ENCODE results near the gene PCDHGA1. TPM values are rescaled to one million over a fixed set of nuclear protein-coding genes. Genes with fewer than 3 reads are reported as not detected.

The PCDHGA1 gene
- total RNA-seq, 4 donors from 2014 or later, result 1.7 TPM; not detected in 3

DNA sequence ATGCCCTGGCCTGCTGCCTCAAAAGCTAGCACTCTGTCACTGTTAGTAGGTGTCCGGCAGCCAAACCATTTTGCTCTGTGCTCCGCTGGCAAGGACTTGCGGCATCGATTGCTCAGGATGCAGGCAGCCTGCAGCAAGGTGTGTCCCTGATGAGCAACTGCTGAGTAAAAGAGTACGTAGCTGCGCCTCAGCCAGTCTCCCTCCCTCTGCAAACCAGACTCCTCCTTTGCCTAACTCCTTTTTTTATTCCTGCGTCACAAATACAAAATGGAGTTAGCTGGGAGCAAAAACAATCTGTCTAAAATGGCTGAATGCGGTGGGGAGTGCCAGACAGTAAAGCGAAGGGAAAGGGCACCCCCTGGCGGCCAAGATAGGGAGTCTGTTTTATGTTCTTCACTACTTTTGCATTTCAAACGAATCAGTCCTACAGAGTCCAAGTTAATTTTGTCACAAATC, 227.4 kb downstream of the PCDHGA1 start:
- Histone ChIP-seq H3K27me3 (no peaks in the 10 kb centered on the region), H3K4me3 (no peak overlapping the region), H3K9me3 (no peaks in the 10 kb centered on the region), H3K36me3 (peaks cover 0 to 38% (median 0%) of the 10 kb centered on the region in 3 donors), H3K27ac (peak overlapping the region in 3 of 4 donors; percentile 52 to 68 (median 60)), H3K4me1 (peaks cover 0 to 7% (median 0%) of the 10 kb centered on the region in 4 donors)
- DNase-seq, result peak; percentile 71 to 90 (median 78)
- TF ChIP-seq POLR2A (IDR thresholded peaks at IDR 0.05) (no peak), CTCF (IDR thresholded peaks at IDR 0.05) (peak; percentile 67 to 80 (median 71))

DNA sequence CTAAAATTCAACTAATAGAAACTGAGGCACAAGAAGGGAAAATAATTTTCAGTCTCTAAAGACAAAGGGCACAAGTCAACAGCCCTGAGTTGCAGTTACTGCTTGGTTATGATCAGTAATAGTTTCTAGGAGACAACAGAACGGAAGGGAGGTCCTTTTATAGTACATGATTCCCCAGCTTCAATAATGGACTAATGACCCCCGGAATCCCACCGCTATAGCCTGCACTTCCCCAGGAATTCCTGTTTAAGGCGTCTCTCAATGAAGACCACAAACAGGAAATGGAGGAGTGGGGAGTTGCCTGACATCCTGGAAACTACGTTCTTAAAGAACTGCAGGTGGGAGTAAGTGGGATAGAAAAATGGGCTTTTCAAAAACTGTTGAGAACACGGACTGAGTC, 227.8 kb downstream of the PCDHGA1 start:
- DNase-seq, result no peak
- TF ChIP-seq CTCF (IDR thresholded peaks at IDR 0.05) (no peak), POLR2A (IDR thresholded peaks at IDR 0.05) (no peak)
- H3K9me3 ChIP-seq, result no peaks in the 10 kb centered on the region
- peaks cover 0 to 7% (median 0%) of the 10 kb centered on the region in 4 donors for H3K4me1 ChIP-seq
- H3K36me3 ChIP-seq, result peaks cover 0 to 36% (median 0%) of the 10 kb centered on the region in 3 donors
- H3K4me3 ChIP-seq, result no peak overlapping the region
- H3K27ac ChIP-seq, result peak overlapping the region in 2 of 4 donors; percentile 60 to 68
- no peaks in the 10 kb centered on the region for H3K27me3 ChIP-seq

GRCh38 chr5:141559461-141559860, 229.1 kb downstream of the PCDHGA1 start:
- H3K9me3 ChIP-seq, result no peaks in the 10 kb centered on the region
- TF ChIP-seq POLR2A (IDR thresholded peaks at IDR 0.05), result no peak
- TF ChIP-seq CTCF (IDR thresholded peaks at IDR 0.05), result no peak
- no peak overlapping the region for H3K4me3 ChIP-seq
- H3K4me1 ChIP-seq, result peaks cover 0 to 9% (median 0%) of the 10 kb centered on the region in 4 donors
- peak overlapping the region in 1 of 4 donors; percentile 79 for H3K27ac ChIP-seq
- no peaks in the 10 kb centered on the region for H3K27me3 ChIP-seq
- no peak for DNase-seq
- peaks cover 0 to 37% (median 0%) of the 10 kb centered on the region in 3 donors for H3K36me3 ChIP-seq

GRCh38 chr5:141560151-141560550, 229.8 kb downstream of the PCDHGA1 start:
- DNase-seq, result no peak
- no peaks in the 10 kb centered on the region for H3K9me3 ChIP-seq
- H3K4me3 ChIP-seq, result no peak overlapping the region
- TF ChIP-seq POLR2A (IDR thresholded peaks at IDR 0.05), result no peak
- no peak for TF ChIP-seq CTCF (IDR thresholded peaks at IDR 0.05)
- H3K27me3 ChIP-seq, result no peaks in the 10 kb centered on the region
- peaks cover 0 to 12% (median 0%) of the 10 kb centered on the region in 4 donors for H3K4me1 ChIP-seq
- peaks cover 0 to 37% (median 0%) of the 10 kb centered on the region in 3 donors for H3K36me3 ChIP-seq
- peak overlapping the region in 3 of 4 donors; percentile 26 to 79 (median 69) for H3K27ac ChIP-seq

- no peaks in the 10 kb centered on the region for H3K9me3 ChIP-seq
- H3K27me3 ChIP-seq, result no peaks in the 10 kb centered on the region
- peak; percentile 8 to 84 (median 64) for TF ChIP-seq CTCF (IDR thresholded peaks at IDR 0.05)
- TF ChIP-seq POLR2A (IDR thresholded peaks at IDR 0.05), result no peak
- peaks cover 0 to 30% (median 0%) of the 10 kb centered on the region in 3 donors for H3K36me3 ChIP-seq
- peak in 2 of 3 donors; percentile 60 to 76 for DNase-seq
- H3K4me3 ChIP-seq, result no peak overlapping the region
- peaks cover 0 to 12% (median 0%) of the 10 kb centered on the region in 4 donors for H3K4me1 ChIP-seq
- peak overlapping the region in 3 of 4 donors; percentile 26 to 79 (median 69) for H3K27ac ChIP-seq
These were observed 230.6 kb downstream of the PCDHGA1 start for GRCh38 chr5:141560725-141561483.

Other genes starting within 250 kb of the PCDHGA1 start
- gene PCDHB2, start 235.9 kb upstream of the PCDHGA1 start, total RNA-seq, result 1 to 10 TPM in 1 of 4 donors, under 1 TPM in 3; 0.35 to 1.3 (median 0.65) TPM
- 1 to 10 TPM in 2 of 4 donors, under 1 TPM in 1, not detected in 1; 0.70 to 4.1 (median 1.1) TPM for gene PCDHB3, start 230.0 kb upstream of the PCDHGA1 start, total RNA-seq
- 1 to 10 TPM in 2 of 4 donors, under 1 TPM in 1, not detected in 1; 0.80 to 6.6 (median 1.2) TPM for gene PCDHB4, start 208.7 kb upstream of the PCDHGA1 start, total RNA-seq
- under 1 TPM in 1 of 4 donors, not detected in 3; 0.18 TPM for gene PCDHB5, start 195.3 kb upstream of the PCDHGA1 start, total RNA-seq
- under 1 TPM in 1 of 4 donors, not detected in 3; 0.54 TPM for gene PCDHB6, start 180.5 kb upstream of the PCDHGA1 start, total RNA-seq
- gene PCDHB7, start 157.9 kb upstream of the PCDHGA1 start, total RNA-seq, result under 1 TPM in 2 of 4 donors, not detected in 2; 0.53 to 0.54 TPM
- not detected for gene PCDHB8, start 152.7 kb upstream of the PCDHGA1 start, total RNA-seq
- gene PCDHB16, start 148.1 kb upstream of the PCDHGA1 start, total RNA-seq, result 1 to 10 TPM in 1 of 4 donors, under 1 TPM in 2, not detected in 1; 0.35 to 5.8 (median 0.40) TPM
- gene PCDHB9, start 143.4 kb upstream of the PCDHGA1 start, total RNA-seq, result 1 to 10 TPM in 1 of 4 donors, under 1 TPM in 3; 0.18 to 1.7 (median 0.39) TPM
- gene PCDHB10, start 138.2 kb upstream of the PCDHGA1 start, total RNA-seq, result under 1 TPM in 3 of 4 donors, not detected in 1; 0.54 to 0.83 (median 0.76) TPM
- 1 to 10 TPM in 1 of 4 donors, under 1 TPM in 1, not detected in 2; 0.27 to 2.8 TPM for gene PCDHB11, start 130.9 kb upstream of the PCDHGA1 start, total RNA-seq
- gene PCDHB12, start 121.8 kb upstream of the PCDHGA1 start, total RNA-seq, result 1 to 10 TPM in 1 of 4 donors, under 1 TPM in 3; 0.35 to 4.1 (median 0.88) TPM
- gene PCDHB13, start 116.6 kb upstream of the PCDHGA1 start, total RNA-seq, result under 1 TPM; 0.13 to 0.83 (median 0.32) TPM
- gene PCDHB14, start 107.2 kb upstream of the PCDHGA1 start, total RNA-seq, result 1 to 10 TPM in 1 of 4 donors, under 1 TPM in 2, not detected in 1; 0.19 to 1.1 (median 0.54) TPM
- gene PCDHB15, start 85.1 kb upstream of the PCDHGA1 start, total RNA-seq, result under 1 TPM in 2 of 4 donors, not detected in 2; 0.27 to 0.35 TPM
- 1 to 10 TPM; 1.1 to 4.1 (median 2.9) TPM for gene SLC25A2, start 26.5 kb upstream of the PCDHGA1 start, total RNA-seq
- gene TAF7, start 9.7 kb upstream of the PCDHGA1 start, total RNA-seq, result 10 to 100 TPM; 42.2 to 80.0 (median 47.5) TPM
- 1 to 10 TPM in 2 of 4 donors, under 1 TPM in 1, not detected in 1; 0.57 to 1.7 (median 1.1) TPM for gene PCDHGA2, start 8.2 kb downstream of the PCDHGA1 start, total RNA-seq
- gene PCDHGA3, start 13.3 kb downstream of the PCDHGA1 start, total RNA-seq, result 1 to 10 TPM in 1 of 4 donors, under 1 TPM in 2, not detected in 1; 0.40 to 1.7 (median 0.76) TPM
- gene PCDHGB1, start 19.6 kb downstream of the PCDHGA1 start, total RNA-seq, result under 1 TPM in 3 of 4 donors, not detected in 1; 0.27 to 0.53 (median 0.47) TPM
- 1 to 10 TPM in 2 of 4 donors, under 1 TPM in 2; 0.27 to 3.3 (median 0.81) TPM for gene PCDHGA4, start 24.5 kb downstream of the PCDHGA1 start, total RNA-seq
- 1 to 10 TPM; 1.2 to 5.8 (median 1.6) TPM for gene PCDHGB2, start 29.5 kb downstream of the PCDHGA1 start, total RNA-seq
- gene PCDHGA5, start 33.6 kb downstream of the PCDHGA1 start, total RNA-seq, result 10 to 100 TPM in 1 of 4 donors, 1 to 10 TPM in 2, under 1 TPM in 1; 0.94 to 10.7 (median 1.7) TPM
- 1 to 10 TPM; 1.6 to 5.0 (median 2.0) TPM for gene PCDHGB3, start 39.7 kb downstream of the PCDHGA1 start, total RNA-seq
- 1 to 10 TPM in 2 of 4 donors, under 1 TPM in 2; 0.70 to 4.1 (median 1.0) TPM for gene PCDHGA6, start 43.4 kb downstream of the PCDHGA1 start, total RNA-seq
- 1 to 10 TPM in 2 of 4 donors, under 1 TPM in 2; 0.35 to 2.5 (median 0.95) TPM for gene PCDHGA7, start 52.2 kb downstream of the PCDHGA1 start, total RNA-seq
- 1 to 10 TPM; 1.1 to 3.3 (median 1.9) TPM for gene PCDHGB4, start 57.2 kb downstream of the PCDHGA1 start, total RNA-seq
- 1 to 10 TPM in 2 of 4 donors, under 1 TPM in 2; 0.35 to 2.5 (median 1.1) TPM for gene PCDHGA8, start 62.1 kb downstream of the PCDHGA1 start, total RNA-seq
- 1 to 10 TPM; 2.3 to 9.1 (median 2.9) TPM for gene PCDHGB5, start 67.4 kb downstream of the PCDHGA1 start, total RNA-seq
- gene PCDHGA9, start 72.3 kb downstream of the PCDHGA1 start, total RNA-seq, result 10 to 100 TPM in 1 of 4 donors, 1 to 10 TPM in 3; 1.9 to 17.3 (median 4.0) TPM
- gene PCDHGB6, start 77.5 kb downstream of the PCDHGA1 start, total RNA-seq, result 1 to 10 TPM; 1.1 to 7.4 (median 3.3) TPM
- gene PCDHGA10, start 82.5 kb downstream of the PCDHGA1 start, total RNA-seq, result 1 to 10 TPM; 3.2 to 7.7 (median 4.2) TPM
- gene PCDHGB7, start 87.2 kb downstream of the PCDHGA1 start, total RNA-seq, result 1 to 10 TPM; 4.0 to 5.8 (median 4.3) TPM
- 1 to 10 TPM; 1.1 to 5.0 (median 2.4) TPM for gene PCDHGA11, start 90.5 kb downstream of the PCDHGA1 start, total RNA-seq
- 10 to 100 TPM in 1 of 4 donors, 1 to 10 TPM in 3; 1.4 to 12.4 (median 4.7) TPM for gene PCDHGA12, start 100.0 kb downstream of the PCDHGA1 start, total RNA-seq
- 10 to 100 TPM; 10.2 to 29.7 (median 16.7) TPM for gene PCDHGC3, start 145.5 kb downstream of the PCDHGA1 start, total RNA-seq
- 10 to 100 TPM in 1 of 4 donors, 1 to 10 TPM in 3; 1.7 to 11.3 (median 5.3) TPM for gene PCDHGC4, start 154.5 kb downstream of the PCDHGA1 start, total RNA-seq
- 1 to 10 TPM in 1 of 4 donors, under 1 TPM in 2, not detected in 1; 0.67 to 1.4 (median 0.95) TPM for gene PCDHGC5, start 158.6 kb downstream of the PCDHGA1 start, total RNA-seq